T-helper 22 cell (primary cell): ENCODE data around the gene ANKRD37.
A peak's percentile ranks its signal among the peaks of the same experiment; 100 is the strongest.

Source experiments
- DNase-seq: peaks from one replicate; pipeline ENCODE4 v3.0.0-alpha.2; 2020; ENCODE audit warnings: low read depth

Gene ANKRD37

GRCh38 chr4:185421366-185422124 lies 24.9 kb downstream of the ANKRD37 start:
- DNase-seq: no peak

GRCh38 chr4:185424905-185425646 lies 28.4 kb downstream of the ANKRD37 start:
- no peak for DNase-seq

- peak; percentile 79 for DNase-seq
Observed at GRCh38 chr4:185425647-185426352, 29.2 kb downstream of the ANKRD37 start, which contains the start of gene UFSP2. UFSP2 (minus strand) TSS chr4:185425964; CDS start chr4:185425868, 96 bp downstream.

GRCh38 chr4:185426960-185427688 lies 30.5 kb downstream of the ANKRD37 start:
- no peak for DNase-seq

GRCh38 chr4:185429660-185430059 lies 33.0 kb downstream of the ANKRD37 start:
- no peak for DNase-seq

GRCh38 chr4:185435466-185435865 lies 38.8 kb downstream of the ANKRD37 start:
- DNase-seq: no peak

GRCh38 chr4:185437809-185438208 lies 41.2 kb downstream of the ANKRD37 start:
- no peak for DNase-seq

GRCh38 chr4:185441479-185441878 lies 44.8 kb downstream of the ANKRD37 start:
- no peak for DNase-seq

GRCh38 chr4:185445209-185445608 lies 48.6 kb downstream of the ANKRD37 start:
- DNase-seq: no peak
